Measurements from ENCODE around the gene SERP2. TPM values are rescaled to one million over a fixed set of nuclear protein-coding genes. Genes with fewer than 3 reads are reported as not detected.

Gene SERP2
- total RNA-seq, 4 donors from 2014 or later = 13.1 to 20.5 (median 15.7) TPM

GRCh38 chr13:44385847-44386246 is 12.2 kb downstream of the SERP2 start:
- Histone ChIP-seq H3K4me3 (no peak overlapping the region), H3K27ac (no peak overlapping the region), H3K27me3 (no peaks in the 10 kb centered on the region), H3K4me1 (no peaks in the 10 kb centered on the region), H3K36me3 (peaks cover 0 to 31% (median 0%) of the 10 kb centered on the region in 3 donors), H3K9me3 (no peaks in the 10 kb centered on the region)
- TF ChIP-seq POLR2A (IDR thresholded peaks at IDR 0.05) (no peak), EP300 (IDR thresholded peaks at IDR 0.05) (no peak), CTCF (IDR thresholded peaks at IDR 0.05) (no peak)
- WGBS, 2 donors = 80 to 85% methylated on average over 6 of the region's 6 CpGs
- no peak for DNase-seq (ENCODE audit: low spot score in 2 of 2)

DNA sequence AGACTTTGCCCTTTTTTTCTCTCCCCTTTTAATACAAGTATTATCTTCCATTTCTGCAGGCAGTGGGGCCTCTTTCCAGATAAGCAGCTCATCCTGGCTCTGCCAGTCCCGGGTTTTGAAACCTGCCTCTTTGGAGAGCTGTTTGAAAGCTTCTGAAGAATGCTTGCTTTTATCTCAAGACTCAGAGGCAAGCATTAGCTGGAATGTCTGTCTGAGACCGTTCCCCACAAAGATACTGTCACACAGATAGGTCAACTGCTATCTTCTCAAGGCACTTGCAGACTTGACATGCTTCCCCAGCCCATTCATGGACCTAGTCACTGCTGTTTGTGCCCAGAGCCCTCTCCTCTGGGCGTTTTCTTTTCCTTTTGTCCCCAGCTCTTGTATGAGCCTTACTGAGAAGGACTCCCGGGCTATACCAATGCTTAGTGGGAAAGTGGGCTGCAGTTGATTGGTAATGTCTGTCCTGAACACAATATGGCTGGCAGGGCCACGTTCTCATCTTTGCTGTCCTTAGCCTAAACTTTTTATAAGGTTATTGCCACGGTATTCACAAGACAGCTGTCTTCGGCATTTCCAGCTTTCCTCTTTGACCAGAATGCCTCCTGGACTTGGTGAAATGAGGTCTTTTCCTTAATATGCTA is 13.4 kb downstream of the SERP2 start:
- TF ChIP-seq POLR2A (IDR thresholded peaks at IDR 0.05) = no peak
- no peak for TF ChIP-seq CTCF (IDR thresholded peaks at IDR 0.05)
- no peak for TF ChIP-seq EP300 (IDR thresholded peaks at IDR 0.05)
- no peaks in the 10 kb centered on the region for H3K27me3 ChIP-seq
- peaks cover 0 to 24% (median 0%) of the 10 kb centered on the region in 3 donors for H3K36me3 ChIP-seq
- H3K4me1 ChIP-seq = no peaks in the 10 kb centered on the region
- H3K27ac ChIP-seq = no peak overlapping the region
- H3K9me3 ChIP-seq = no peaks in the 10 kb centered on the region
- no peak for DNase-seq (ENCODE audit: low spot score in 2 of 2)
- 67 to 72% methylated on average over 7 of the region's 7 CpGs for WGBS, 2 donors
- H3K4me3 ChIP-seq = no peak overlapping the region

GRCh38 chr13:44388427-44389059 is 14.9 kb downstream of the SERP2 start:
- no peak for DNase-seq (ENCODE audit: low spot score in 2 of 2)
- TF ChIP-seq CTCF (IDR thresholded peaks at IDR 0.05) = no peak
- TF ChIP-seq POLR2A (IDR thresholded peaks at IDR 0.05) = no peak
- TF ChIP-seq EP300 (IDR thresholded peaks at IDR 0.05) = no peak
- H3K4me1 ChIP-seq = peaks cover 0 to 4% (median 0%) of the 10 kb centered on the region in 4 donors
- H3K9me3 ChIP-seq = no peaks in the 10 kb centered on the region
- no peaks in the 10 kb centered on the region for H3K27me3 ChIP-seq
- no peak overlapping the region for H3K27ac ChIP-seq
- peaks cover 0 to 24% (median 0%) of the 10 kb centered on the region in 3 donors for H3K36me3 ChIP-seq
- H3K4me3 ChIP-seq = no peak overlapping the region
- 64 to 79% methylated on average over 7 of the region's 7 CpGs for WGBS, 2 donors

DNA sequence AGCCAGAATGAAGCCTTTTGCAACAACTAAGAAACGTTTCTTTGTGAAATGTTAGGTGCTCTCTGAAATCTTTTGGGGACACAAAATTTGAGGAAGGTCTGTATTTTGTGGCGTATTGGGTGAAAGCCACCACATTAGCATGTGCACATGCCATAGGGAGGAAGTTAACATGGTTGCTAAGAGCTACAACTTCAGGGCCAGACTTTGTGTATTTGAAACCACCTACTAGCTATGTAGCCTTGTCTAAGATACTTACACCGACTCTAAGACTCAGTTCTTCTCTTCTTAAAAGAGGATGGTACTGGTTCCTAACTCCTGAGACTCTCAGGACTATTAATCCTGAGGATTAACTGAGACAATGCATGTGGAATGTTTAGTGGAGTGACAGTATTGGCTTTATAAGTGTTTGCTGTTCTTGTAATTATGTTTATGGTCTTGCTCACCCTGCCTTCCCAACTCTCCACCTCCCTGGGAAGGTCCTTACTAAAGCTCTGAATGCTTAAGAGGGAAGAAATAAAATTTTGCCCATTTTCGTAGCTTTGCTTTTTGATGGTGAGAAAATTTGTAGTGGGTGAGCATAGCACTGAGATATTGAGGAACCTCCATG is 15.5 kb downstream of the SERP2 start:
- no peak overlapping the region for H3K4me3 ChIP-seq
- peaks cover 0 to 24% (median 0%) of the 10 kb centered on the region in 3 donors for H3K36me3 ChIP-seq
- no peak for DNase-seq (ENCODE audit: low spot score in 2 of 2)
- no peaks in the 10 kb centered on the region for H3K9me3 ChIP-seq
- TF ChIP-seq EP300 (IDR thresholded peaks at IDR 0.05) = no peak
- no peak for TF ChIP-seq POLR2A (IDR thresholded peaks at IDR 0.05)
- no peak for TF ChIP-seq CTCF (IDR thresholded peaks at IDR 0.05)
- 74 to 81% methylated on average over 4 of the region's 4 CpGs for WGBS, 2 donors
- H3K4me1 ChIP-seq = peaks cover 0 to 4% (median 0%) of the 10 kb centered on the region in 4 donors
- H3K27me3 ChIP-seq = no peaks in the 10 kb centered on the region
- no peak overlapping the region for H3K27ac ChIP-seq

- Histone ChIP-seq H3K27ac (no peak overlapping the region), H3K4me3 (no peak overlapping the region), H3K27me3 (no peaks in the 10 kb centered on the region), H3K4me1 (peaks cover 0 to 4% (median 0%) of the 10 kb centered on the region in 4 donors), H3K36me3 (peaks cover 0 to 22% (median 0%) of the 10 kb centered on the region in 3 donors), H3K9me3 (no peaks in the 10 kb centered on the region)
- no peak for TF ChIP-seq CTCF (IDR thresholded peaks at IDR 0.05)
- TF ChIP-seq POLR2A (IDR thresholded peaks at IDR 0.05) = no peak
- no peak for TF ChIP-seq EP300 (IDR thresholded peaks at IDR 0.05)
- no peak for DNase-seq (ENCODE audit: low spot score in 2 of 2)
- 50 to 68% methylated on average over 1 of the region's 1 CpG for WGBS, 2 donors
These were observed 16.3 kb downstream of the SERP2 start for GRCh38 chr13:44389876-44390275.
